Calu3 (cell line): Measurements from ENCODE around the gene ZNF511. TPM values are rescaled to one million over a fixed set of nuclear protein-coding genes. Genes with fewer than 3 reads are reported as not detected.

Experiments used
- BruUV-seq: library from RNA; stranded (reverse); fragments of 400-500 nt; replicated peaks from 2 replicates; lab custom pipeline; 2021; lab: Mats Ljungman, UMichigan
- CTCF ChIA-PET: fragments of 300-600 bp; sonication (Branson Sonifier 250); formaldehyde crosslinking; loops from one replicate; lab custom pipeline; 2022; ENCODE audit warnings: antibody characterized with exemption; lab: Charles Lee
- DNase-seq: peaks from one replicate; pipeline ENCODE4 v3.0.0; 2022
- H3K27ac Mint-ChIP-seq: one replicate; pipeline ENCODE4 v1.8.0; 2022; ENCODE audit warnings: mixed read lengths; ENCODE audit not compliant: unreplicated experiment
- H3K27me3 Mint-ChIP-seq: one replicate; pipeline ENCODE4 v1.8.0; 2022; ENCODE audit warnings: mixed read lengths; ENCODE audit not compliant: unreplicated experiment
- H3K36me3 Mint-ChIP-seq: one replicate; pipeline ENCODE4 v1.8.0; 2022; ENCODE audit warnings: mild to moderate bottlenecking, moderate library complexity, mixed read lengths; ENCODE audit not compliant: insufficient read depth, unreplicated experiment
- H3K4me1 Mint-ChIP-seq: one replicate; pipeline ENCODE4 v1.8.0; 2022; ENCODE audit warnings: mild to moderate bottlenecking, low read depth, mixed read lengths; ENCODE audit not compliant: unreplicated experiment
- H3K4me3 Mint-ChIP-seq: one replicate; pipeline ENCODE4 v1.8.0; 2022; ENCODE audit warnings: mild to moderate bottlenecking, low read depth, moderate library complexity, mixed read lengths; ENCODE audit not compliant: unreplicated experiment
- H3K9me3 Mint-ChIP-seq: one replicate; pipeline ENCODE4 v1.8.0; 2022; ENCODE audit warnings: low read depth, mixed read lengths; ENCODE audit not compliant: unreplicated experiment
- CTCF ChIP-seq: fragments of 200-600 bp; IDR thresholded peaks from one replicate; pipeline ENCODE4 v1.8.0; 2022; ENCODE audit warnings: antibody characterized with exemption; ENCODE audit not compliant: unreplicated experiment
- intact Hi-C: fragments of 100-400 bp; cut with micrococcal nuclease; formaldehyde crosslinking; loops from one replicate; pipeline ENCODE4 v1.10.0; 2022; ENCODE audit not compliant: unreplicated experiment
- total RNA-seq: library from RNA; stranded (reverse); gene quantifications from 2 replicates; pipeline ENCODE4 v1.2.3, GENCODE V29; 2022

The ZNF511 gene
- total RNA-seq, 1 experiment from 2014 or later, result 24.0 TPM

- Mint-ChIP-seq H3K36me3 (peaks cover 27% of the 10 kb centered on the region), H3K9me3 (no peaks in the 10 kb centered on the region), H3K27me3 (no peaks in the 10 kb centered on the region), H3K4me1 (peaks cover under 1% of the 10 kb centered on the region), H3K4me3 (no peak overlapping the region), H3K27ac (no peak overlapping the region)
- BruUV-seq, result no TSS peak
- CTCF ChIA-PET, result no interaction called here
- TF ChIP-seq CTCF, result no peak
- intact Hi-C loops, result no loop called here
- no peak for DNase-seq
Measured at GRCh38 chr10:133310789-133311188, 2.1 kb downstream of the ZNF511 start.

GRCh38 chr10:133311570-133311969 lies 2.9 kb downstream of the ZNF511 start:
- no TSS peak for BruUV-seq
- intact Hi-C loops, result no loop called here
- Mint-ChIP-seq H3K4me1 (no peaks in the 10 kb centered on the region), H3K36me3 (peaks cover 27% of the 10 kb centered on the region), H3K4me3 (no peak overlapping the region), H3K27ac (no peak overlapping the region), H3K9me3 (no peaks in the 10 kb centered on the region), H3K27me3 (no peaks in the 10 kb centered on the region)
- TF ChIP-seq CTCF, result no peak
- CTCF ChIA-PET, result no interaction called here
- DNase-seq, result no peak

- no peaks in the 10 kb centered on the region for H3K9me3 Mint-ChIP-seq
Measured at GRCh38 chr10:133312016-133312768, 3.5 kb downstream of the ZNF511 start.

GRCh38 chr10:133312769-133313145 lies 4.0 kb downstream of the ZNF511 start:
- no TSS peak for BruUV-seq
- Mint-ChIP-seq H3K27me3 (no peaks in the 10 kb centered on the region), H3K4me1 (no peaks in the 10 kb centered on the region), H3K27ac (no peak overlapping the region), H3K9me3 (no peaks in the 10 kb centered on the region), H3K36me3 (peaks cover 19% of the 10 kb centered on the region), H3K4me3 (no peak overlapping the region)
- intact Hi-C loops, result no loop called here
- CTCF ChIA-PET, result no interaction called here
- no peak for DNase-seq
- TF ChIP-seq CTCF, result no peak

More at GRCh38 chr10:133312016-133312768, 3.5 kb downstream of the ZNF511 start:
- intact Hi-C loops, result no loop called here
- Mint-ChIP-seq H3K27ac (no peak overlapping the region), H3K4me1 (no peaks in the 10 kb centered on the region), H3K36me3 (peaks cover 24% of the 10 kb centered on the region), H3K4me3 (no peak overlapping the region), H3K27me3 (no peaks in the 10 kb centered on the region)
- no peak for DNase-seq
- no peak for TF ChIP-seq CTCF
- CTCF ChIA-PET, result no interaction called here
- BruUV-seq, result no TSS peak
